ENCODE results near the gene BNIP2.

- TF ChIP-seq ARID5B (CRISPR knock-in tag; IDR thresholded peaks at IDR 0.05): no peak
- TF ChIP-seq THAP8 (CRISPR knock-in tag; IDR thresholded peaks at IDR 0.05; ENCODE audit: borderline replicate concordance): no peak
- no peak for TF ChIP-seq JUND (CRISPR knock-in tag; IDR thresholded peaks at IDR 0.05)
- no peak for TF ChIP-seq EHMT2 (IDR thresholded peaks at IDR 0.05; ENCODE audit: borderline replicate concordance, low read depth, low read length)
- TF ChIP-seq ZBTB33 (CRISPR knock-in tag; IDR thresholded peaks at IDR 0.05): no peak
- TF ChIP-seq CENPBD1 (CRISPR knock-in tag; IDR thresholded peaks at IDR 0.05; ENCODE audit: borderline replicate concordance, low read depth): no peak
- TF ChIP-seq EP300 (IDR thresholded peaks at IDR 0.05; ENCODE audit: low read depth in 2 of 2, low read length in 2 of 2): no peak
- TF ChIP-seq EP300 (CRISPR knock-in tag; IDR thresholded peaks at IDR 0.05; ENCODE audit: borderline replicate concordance): no peak
- no peak for TF ChIP-seq RFX1 (IDR thresholded peaks at IDR 0.05)
- TF ChIP-seq ZNF296 (CRISPR knock-in tag; conservative IDR thresholded peaks at IDR 0.05): no peak
- TF ChIP-seq CTCF (CRISPR knock-in tag; IDR thresholded peaks at IDR 0.05): no peak
- TF ChIP-seq ZNF747 (CRISPR knock-in tag; IDR thresholded peaks at IDR 0.05; ENCODE audit: borderline replicate concordance): no peak
- no peak for TF ChIP-seq PBX3 (CRISPR knock-in tag; IDR thresholded peaks at IDR 0.05; ENCODE audit: borderline replicate concordance)
Measured at GRCh38 chr15:59659366-59659765, 29.8 kb downstream of the BNIP2 start.
